OCI-LY7 (cell line): Measurements from ENCODE around the gene TMEM239.

Experiments
- CTCF ChIP-seq: fragments of 200-600 bp; sonication (generic); conservative IDR thresholded peaks from 2 replicates; pipeline ENCODE4 v1.5.1; 2014; ENCODE audit warnings: mild to moderate bottlenecking, antibody characterized with exemption, low read length, moderate library complexity, mixed read lengths
- EZH2phosphoT487 ChIP-seq: fragments of 200-600 bp; sonication (generic); IDR thresholded peaks from 2 replicates; pipeline ENCODE4 v1.6.1; 2018; ENCODE audit warnings: low read depth, borderline replicate concordance, mild to moderate bottlenecking, mixed run types, antibody characterized with exemption, low read length, moderate library complexity, mixed read lengths

GRCh38 chr20:2840967-2841531 lies 24.9 kb downstream of the TMEM239 start:
- TF ChIP-seq CTCF (no peak), EZH2phosphoT487 (no peak)
